ENCODE measurements around the gene GCNT4. TPM values are rescaled to one million over a fixed set of nuclear protein-coding genes. Genes with fewer than 3 reads are reported as not detected.
A peak's percentile ranks its signal among the peaks of the same experiment; 100 is the strongest.

Gene GCNT4
- total RNA-seq, 3 donors from 2014 or later (not counting 1 experiment from before 2014, with no cell fraction given) = 0.25 to 2.0 (median 0.52) TPM

- peak overlapping the region in 1 of 2 donors; percentile 74 for H3K27ac Mint-ChIP-seq
- H3K27me3 Mint-ChIP-seq (ENCODE audit: low read depth in 2 of 2) = peaks cover 29 to 47% of the 10 kb centered on the region in 2 donors
- H3K4me1 ChIP-seq (ENCODE audit: control insufficient read depth, insufficient read depth, low read length) = peaks cover 27% of the 10 kb centered on the region
- peaks cover 2% of the 10 kb centered on the region for H3K27me3 ChIP-seq (ENCODE audit: control insufficient read depth, insufficient read depth, low read length)
- no peaks in the 10 kb centered on the region for H3K9me3 Mint-ChIP-seq
- H3K4me1 Mint-ChIP-seq = peaks cover 34 to 45% of the 10 kb centered on the region in 2 donors
- TF ChIP-seq CTCF (IDR thresholded peaks at IDR 0.05) = no peak
- H3K9me3 ChIP-seq (ENCODE audit: control insufficient read depth, insufficient read depth, low read length) = no peaks in the 10 kb centered on the region
- no peak for ATAC-seq
- DNase-seq = no peak
- no peaks in the 10 kb centered on the region for H3K36me3 Mint-ChIP-seq
- intact Hi-C loops (cut with micrococcal nuclease) = loop anchor here (10.0 kb wide), 1 partner anchor 217 kb away; no protein-coding TSS in a partner anchor
- H3K4me3 ChIP-seq (ENCODE audit: low read length) = no peak overlapping the region
- no peaks in the 10 kb centered on the region for H3K36me3 ChIP-seq (ENCODE audit: control insufficient read depth, insufficient read depth, low read length)
- peak overlapping the region; percentile 6 for H3K4me3 Mint-ChIP-seq
- no peak overlapping the region for H3K27ac ChIP-seq (ENCODE audit: low read length)
Measured at GRCh38 chr5:75047356-75047755, 5.0 kb downstream of the GCNT4 start.

GRCh38 chr5:75046366-75047142 is 5.8 kb downstream of the GCNT4 start:
- Mint-ChIP-seq H3K36me3 (no peaks in the 10 kb centered on the region), H3K4me1 (peaks cover 28 to 37% of the 10 kb centered on the region in 2 donors), H3K9me3 (no peaks in the 10 kb centered on the region), H3K4me3 (no peak overlapping the region), H3K27me3 (ENCODE audit: low read depth in 2 of 2) (peaks cover 27 to 41% of the 10 kb centered on the region in 2 donors), H3K27ac (peak overlapping the region in 1 of 2 donors; percentile 74)
- Histone ChIP-seq H3K27me3 (ENCODE audit: control insufficient read depth, insufficient read depth, low read length) (no peaks in the 10 kb centered on the region), H3K4me3 (ENCODE audit: low read length) (no peak overlapping the region), H3K27ac (ENCODE audit: low read length) (no peak overlapping the region), H3K36me3 (ENCODE audit: control insufficient read depth, insufficient read depth, low read length) (no peaks in the 10 kb centered on the region), H3K9me3 (ENCODE audit: control insufficient read depth, insufficient read depth, low read length) (no peaks in the 10 kb centered on the region), H3K4me1 (ENCODE audit: control insufficient read depth, insufficient read depth, low read length) (peaks cover 23% of the 10 kb centered on the region)
- ATAC-seq = no peak
- TF ChIP-seq CTCF (IDR thresholded peaks at IDR 0.05) = no peak
- intact Hi-C loops (cut with micrococcal nuclease) = loop anchor here (10.0 kb wide), 1 partner anchor 218 kb away; no protein-coding TSS in a partner anchor
- no peak for DNase-seq
- 90% methylated on average over 10 of the region's 10 CpGs for WGBS (ENCODE audit: insufficient coverage)

- Mint-ChIP-seq H3K4me1 (peaks cover 21 to 22% of the 10 kb centered on the region in 2 donors), H3K27ac (no peak overlapping the region), H3K9me3 (no peaks in the 10 kb centered on the region), H3K36me3 (no peaks in the 10 kb centered on the region), H3K27me3 (ENCODE audit: low read depth in 2 of 2) (peaks cover 16 to 26% of the 10 kb centered on the region in 2 donors), H3K4me3 (no peak overlapping the region)
- TF ChIP-seq CTCF (IDR thresholded peaks at IDR 0.05) = no peak
- Histone ChIP-seq H3K4me3 (ENCODE audit: low read length) (no peak overlapping the region), H3K4me1 (ENCODE audit: control insufficient read depth, insufficient read depth, low read length) (peaks cover 12% of the 10 kb centered on the region), H3K9me3 (ENCODE audit: control insufficient read depth, insufficient read depth, low read length) (no peaks in the 10 kb centered on the region), H3K36me3 (ENCODE audit: control insufficient read depth, insufficient read depth, low read length) (no peaks in the 10 kb centered on the region), H3K27ac (ENCODE audit: low read length) (no peak overlapping the region), H3K27me3 (ENCODE audit: control insufficient read depth, insufficient read depth, low read length) (no peaks in the 10 kb centered on the region)
- 33% methylated on average over 1 of the region's 2 CpGs for WGBS (ENCODE audit: insufficient coverage)
- intact Hi-C loops (cut with micrococcal nuclease) = loop anchor here (10.0 kb wide), 1 partner anchor 220 kb away; no protein-coding TSS in a partner anchor
- ATAC-seq = no peak
- DNase-seq = no peak
Measured at GRCh38 chr5:75045071-75045470, 7.3 kb downstream of the GCNT4 start.
